HL-60 (cell line): ENCODE results near the gene LIX1.

ENCODE experiments used
- DNase-seq, 2 experiments: peaks; one replicate each; pipeline ENCODE4 v3.0.0-alpha.2; 2010 to 2020; ENCODE audit warnings: low read depth in 1 of 2, low spot score in 1 of 2
- H3K27ac ChIP-seq: fragments of 250-450 bp; sonication (Bioruptor Pico); replicated peaks from 2 replicates; pipeline ENCODE4 v1.5.1; 2020; ENCODE audit warnings: mild to moderate bottlenecking, moderate library complexity
- H3K27me3 ChIP-seq: fragments of 250-450 bp; sonication (Bioruptor Pico); 2 replicates; pipeline ENCODE4 v1.5.1; 2021; ENCODE audit warnings: mild to moderate bottlenecking, moderate library complexity; ENCODE audit not compliant: insufficient read depth, poor library complexity, severe bottlenecking
- H3K4me3 ChIP-seq: replicated peaks from 2 replicates; pipeline ENCODE4 v1.5.1; 2011; ENCODE audit warnings: mild to moderate bottlenecking, control low read depth, low read length; ENCODE audit not compliant: insufficient read depth
- GABPA ChIP-seq: IDR thresholded peaks from 2 replicates; pipeline ENCODE4 v1.6.1; 2012; ENCODE audit warnings: low read depth
- POLR2AphosphoS5 ChIP-seq: IDR thresholded peaks from 2 replicates; pipeline ENCODE4 v1.6.1; 2012; ENCODE audit warnings: low read depth
- REST ChIP-seq: IDR thresholded peaks from 2 replicates; pipeline ENCODE4 v1.6.1; 2012; ENCODE audit warnings: low read depth; ENCODE audit not compliant: insufficient replicate concordance
- SPI1 ChIP-seq: IDR thresholded peaks from 2 replicates; pipeline ENCODE4 v1.6.1; 2012; ENCODE audit warnings: low read depth, mild to moderate bottlenecking, borderline replicate concordance
- TF ChIP-seq, protein P1 (sequence below): IDR thresholded peaks from one replicate; pipeline ENCODE4 v1.5.1; 2011; ENCODE audit warnings: low read length, control low read depth, inconsistent platforms; ENCODE audit not compliant: insufficient read depth

The LIX1 gene

GRCh38 chr5:97097326-97098230 is 44.8 kb downstream of the LIX1 start:
- Histone ChIP-seq H3K4me3 (no peak overlapping the region), H3K27me3 (no peaks in the 10 kb centered on the region), H3K27ac (peak overlapping the region; percentile 39)
- peak in 1 of 2 experiments; percentile 26 for DNase-seq
- no peak for TF ChIP-seq REST
- peak; percentile 65; the same call in 1 of the 2 replicates for TF ChIP-seq SPI1

DNA sequence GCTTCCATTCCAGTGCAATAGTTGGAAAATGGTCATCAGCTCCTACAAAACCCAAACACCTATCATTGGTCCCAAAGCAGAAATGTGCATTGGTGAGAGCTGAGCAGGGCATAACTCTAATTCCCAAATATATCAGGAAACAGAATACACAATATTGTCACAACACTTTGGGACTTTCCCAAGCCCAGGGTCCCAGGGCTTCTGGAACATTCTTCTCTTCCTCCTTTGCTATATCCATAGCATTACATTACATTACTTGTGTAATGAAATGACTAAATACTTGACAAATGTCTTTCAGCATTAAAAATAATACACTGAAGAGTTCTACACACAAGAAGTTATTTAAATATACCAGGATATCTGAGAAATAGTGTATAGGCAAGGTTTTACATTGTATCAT is 45.6 kb downstream of the LIX1 start:
- TF ChIP-seq, protein P1, sequence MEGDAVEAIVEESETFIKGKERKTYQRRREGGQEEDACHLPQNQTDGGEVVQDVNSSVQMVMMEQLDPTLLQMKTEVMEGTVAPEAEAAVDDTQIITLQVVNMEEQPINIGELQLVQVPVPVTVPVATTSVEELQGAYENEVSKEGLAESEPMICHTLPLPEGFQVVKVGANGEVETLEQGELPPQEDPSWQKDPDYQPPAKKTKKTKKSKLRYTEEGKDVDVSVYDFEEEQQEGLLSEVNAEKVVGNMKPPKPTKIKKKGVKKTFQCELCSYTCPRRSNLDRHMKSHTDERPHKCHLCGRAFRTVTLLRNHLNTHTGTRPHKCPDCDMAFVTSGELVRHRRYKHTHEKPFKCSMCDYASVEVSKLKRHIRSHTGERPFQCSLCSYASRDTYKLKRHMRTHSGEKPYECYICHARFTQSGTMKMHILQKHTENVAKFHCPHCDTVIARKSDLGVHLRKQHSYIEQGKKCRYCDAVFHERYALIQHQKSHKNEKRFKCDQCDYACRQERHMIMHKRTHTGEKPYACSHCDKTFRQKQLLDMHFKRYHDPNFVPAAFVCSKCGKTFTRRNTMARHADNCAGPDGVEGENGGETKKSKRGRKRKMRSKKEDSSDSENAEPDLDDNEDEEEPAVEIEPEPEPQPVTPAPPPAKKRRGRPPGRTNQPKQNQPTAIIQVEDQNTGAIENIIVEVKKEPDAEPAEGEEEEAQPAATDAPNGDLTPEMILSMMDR, result no peak
- TF ChIP-seq SPI1 (no peak), POLR2AphosphoS5 (no peak), REST (no peak), GABPA (no peak)
- no peaks in the 10 kb centered on the region for H3K27me3 ChIP-seq
- no peak overlapping the region for H3K4me3 ChIP-seq
- no peak for DNase-seq
- H3K27ac ChIP-seq, result no peak overlapping the region

DNA sequence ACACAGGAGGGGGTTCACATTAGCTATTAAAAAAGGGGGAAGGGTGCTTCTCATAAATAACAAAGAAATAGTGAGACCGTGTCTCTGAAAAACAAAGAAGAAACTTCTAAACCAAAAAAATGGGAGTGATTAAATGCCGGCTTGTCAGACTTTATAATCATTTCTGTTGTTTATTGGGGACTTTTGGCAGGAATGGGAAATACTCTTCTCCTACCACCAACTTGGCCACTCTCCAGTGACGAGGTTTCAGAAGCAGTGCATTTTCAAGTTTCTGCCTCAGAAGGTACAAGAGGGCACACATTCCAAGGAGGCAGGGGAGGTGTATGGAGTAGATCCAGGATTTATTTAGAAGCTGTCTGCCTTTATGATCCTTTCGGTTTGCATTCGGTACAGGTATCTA is 46.2 kb downstream of the LIX1 start:
- H3K27ac ChIP-seq, result no peak overlapping the region
- no peaks in the 10 kb centered on the region for H3K27me3 ChIP-seq
- no peak for DNase-seq
- H3K4me3 ChIP-seq, result no peak overlapping the region
- TF ChIP-seq GABPA, result no peak
- TF ChIP-seq SPI1, result no peak
- no peak for TF ChIP-seq POLR2AphosphoS5
- TF ChIP-seq, protein P1, result no peak
- no peak for TF ChIP-seq REST
